C4-2B (cell line): ENCODE measurements around the gene UMPS.

Experiments
- CTCF ChIP-seq: fragments of 450-650 bp; conservative IDR thresholded peaks from 2 replicates; pipeline ENCODE4 v1.5.1; 2017; ENCODE audit warnings: mild to moderate bottlenecking
- ZFX ChIP-seq: fragments of 450-650 bp; IDR thresholded peaks from 2 replicates; pipeline ENCODE4 v1.6.1; 2017

GRCh38 chr3:124701687-124702086 lies 28.6 kb upstream of the UMPS start:
- no peak for TF ChIP-seq CTCF
- no peak for TF ChIP-seq ZFX
